GM12878 (cell line): ENCODE data around the gene ATP2B1. TPM values are rescaled to one million over a fixed set of nuclear protein-coding genes. Genes with fewer than 3 reads are reported as not detected.

Source experiments
- ATAC-seq: fragments of 200-7000 bp; cut with Tn5 transposase; 3 replicates; pipeline ENCODE4 v1.9.1; 2020; ENCODE audit warnings: mild to moderate bottlenecking, moderate library complexity
- BruUV-seq: library from RNA; stranded (reverse); fragments of 400-500 nt; replicated peaks from 2 replicates; lab custom pipeline; 2021; lab: Mats Ljungman, UMichigan
- CTCF ChIA-PET: fragments of 300-600 bp; sonication (Branson Sonifier 250); formaldehyde crosslinking; extraction: SDS; loops from one replicate; lab custom pipeline; 2021; ENCODE audit warnings: inconsistent platforms; lab: Yijun Ruan, JAX
- POLR2A ChIA-PET: fragments of 350-600 bp; formaldehyde crosslinking; extraction: SDS; loops from one replicate; lab custom pipeline; 2021; ENCODE audit warnings: inconsistent platforms; lab: Charles Lee
- RAD21 ChIA-PET: fragments of 300-600 bp; sonication (Branson Sonifier 250); formaldehyde crosslinking; loops from one replicate; lab custom pipeline; 2023; ENCODE audit warnings: antibody characterized with exemption; ENCODE audit not compliant: unreplicated experiment; lab: Charles Lee
- SMC1A ChIA-PET: fragments of 300-600 bp; sonication (Branson Sonifier 250); formaldehyde crosslinking; loops from one replicate; lab custom pipeline; 2023; ENCODE audit not compliant: unreplicated experiment, uncharacterized antibody; lab: Charles Lee
- DNase-seq: peaks from one replicate; pipeline ENCODE4 v3.0.0-alpha.2; 2011; ENCODE audit warnings: low read depth, low spot score
- FAIRE-seq: peaks from 3 replicates; lab custom pipeline; 2011; peaks lifted over from hg19 to GRCh38; lab: Jason Lieb, UNC
- H2AFZ ChIP-seq: 2 replicates; pipeline ENCODE4 v1.6.0; 2011; ENCODE audit warnings: low read depth, low read length, control low read depth; ENCODE audit not compliant: control insufficient read depth
- H3K27ac ChIP-seq: 2 replicates; pipeline ENCODE4 v1.5.1; 2011; ENCODE audit warnings: control low read depth; ENCODE audit not compliant: control insufficient read depth, insufficient read depth
- H3K27me3 ChIP-seq, 2 experiments: replicated peaks in 1 of 2; 2 replicates each; pipeline versions ENCODE4 v1.6.0 to v1.6.1; 2011; ENCODE audit warnings: low read length in 1 of 2; ENCODE audit not compliant: control insufficient read depth in 2 of 2, insufficient read depth in 2 of 2
- H3K36me3 ChIP-seq, 2 experiments: 2 replicates each; pipeline ENCODE4 v1.5.1; 2011; ENCODE audit warnings: low read length in 1 of 2; ENCODE audit not compliant: control insufficient read depth in 2 of 2, insufficient read depth in 2 of 2
- H3K4me1 ChIP-seq: 2 replicates; pipeline ENCODE4 v1.6.1; 2011; ENCODE audit warnings: mild to moderate bottlenecking, low read length, moderate library complexity, mixed read lengths; ENCODE audit not compliant: control insufficient read depth, insufficient read depth
- H3K4me2 ChIP-seq: 2 replicates; pipeline ENCODE4 v1.6.0; 2011; ENCODE audit warnings: control low read depth; ENCODE audit not compliant: control insufficient read depth, insufficient read depth
- H3K4me3 ChIP-seq: fragments of 200-600 bp; sonication (generic); 2 replicates; pipeline ENCODE4 v1.5.1; 2016
- H3K79me2 ChIP-seq: 2 replicates; pipeline ENCODE4 v1.6.0; 2011; ENCODE audit warnings: low read length; ENCODE audit not compliant: control insufficient read depth, insufficient read depth
- H3K9ac ChIP-seq: 2 replicates; pipeline ENCODE4 v1.8.0; 2011; ENCODE audit warnings: low read length, control low read depth, mixed read lengths; ENCODE audit not compliant: control insufficient read depth, insufficient read depth
- H3K9me3 ChIP-seq: replicated peaks from 3 replicates; pipeline ENCODE4 v1.5.1; 2011; ENCODE audit warnings: mild to moderate bottlenecking, low read length; ENCODE audit not compliant: control insufficient read depth, insufficient read depth
- H4K20me1 ChIP-seq: 2 replicates; pipeline ENCODE4 v1.6.0; 2011; ENCODE audit not compliant: control insufficient read depth, insufficient read depth
- EZH2 ChIP-seq: IDR thresholded peaks from 2 replicates; pipeline ENCODE4 v1.6.1; 2012; ENCODE audit warnings: low read depth, mild to moderate bottlenecking, control low read depth, inconsistent platforms, low read length, borderline replicate concordance; ENCODE audit not compliant: control insufficient read depth
- NRF1 ChIP-seq: conservative IDR thresholded peaks from 2 replicates; pipeline ENCODE4 v1.6.1; 2011; ENCODE audit warnings: mild to moderate bottlenecking, low read depth, low read length, improper control_type of control experiment
- RB1 ChIP-seq: fragments of 450-650 bp; formaldehyde crosslinking; IDR thresholded peaks from 2 replicates; pipeline ENCODE4 v1.6.1; 2017; ENCODE audit warnings: mild to moderate bottlenecking, borderline replicate concordance
- ZNF217 ChIP-seq: fragments of 450-650 bp; IDR thresholded peaks from 2 replicates; pipeline ENCODE4 v1.6.1; 2017; ENCODE audit warnings: antibody characterized with exemption, mild to moderate bottlenecking
- WGBS: methylation state at CpG from one replicate; pipeline ENCODE4 v1.1.6; 2016; ENCODE audit warnings: low lambda C conversion rate; ENCODE audit not compliant: insufficient replicate concordance, insufficient coverage; ENCODE audit errors: missing lambda C conversion rate; 5-methylcytosine and 5-hydroxymethylcytosine counted together
- in situ Hi-C: fragments of 300-500 bp; cut with MboI; formaldehyde crosslinking; loops from 9 replicates; pipeline ENCODE4 v1.14.3; 2018; ENCODE audit warnings: mixed read lengths
- intact Hi-C: fragments of 100-400 bp; cut with micrococcal nuclease; formaldehyde crosslinking; loops from one replicate; pipeline ENCODE4 v1.14.2; 2022; ENCODE audit not compliant: unreplicated experiment
- polyA plus RNA-seq, 11 experiments: library from polyadenylated mRNA; depleted of rRNA in 4 of 11; unstranded in 6 of 11; stranded (reverse) in 5 of 11; fragments of >200 nt; fragmentation: Nextera tagmentation in 4 of 11; fragmentation: Illumina TruSeq in 1 of 11; extraction: Ambion mirVana in 4 of 11; extraction: Trizol in 1 of 11; gene quantifications; 1 replicate in 1 of 11; 2 replicates in 10 of 11; pipeline versions ENCODE4 v1.2.1 to v1.2.3, GENCODE V29; 2011 to 2016; ENCODE audit warnings: inconsistent platforms in 2 of 11, missing spikeins in 2 of 11, low read depth in 1 of 11
- total RNA-seq, 4 experiments: library from RNA; depleted of rRNA in 3 of 4; stranded (reverse); fragments of >200 nt in 3 of 4; fragmentation: Illumina TruSeq in 1 of 4; extraction: Trizol in 1 of 4; gene quantifications; 2 replicates each; pipeline versions ENCODE4 v1.2.1 to v1.2.3, GENCODE V29; 2013 to 2021
- TF ChIP-seq, protein P1 (sequence below): fragments of 450-650 bp; IDR thresholded peaks from 2 replicates; pipeline ENCODE4 v1.6.1; 2017; ENCODE audit warnings: antibody characterized with exemption, mild to moderate bottlenecking, moderate library complexity
- TF ChIP-seq, protein P2 (sequence below): IDR thresholded peaks from 2 replicates; pipeline ENCODE4 v1.6.1; 2012; ENCODE audit warnings: low read length, inconsistent platforms

ATP2B1 gene
- total and polyA plus RNA-seq, 10 of the 15 experiments (the other 5 are each of a cell fraction or from before 2014, with no cell fraction given): 15.9 to 67.8 (median 48.5) TPM

DNA sequence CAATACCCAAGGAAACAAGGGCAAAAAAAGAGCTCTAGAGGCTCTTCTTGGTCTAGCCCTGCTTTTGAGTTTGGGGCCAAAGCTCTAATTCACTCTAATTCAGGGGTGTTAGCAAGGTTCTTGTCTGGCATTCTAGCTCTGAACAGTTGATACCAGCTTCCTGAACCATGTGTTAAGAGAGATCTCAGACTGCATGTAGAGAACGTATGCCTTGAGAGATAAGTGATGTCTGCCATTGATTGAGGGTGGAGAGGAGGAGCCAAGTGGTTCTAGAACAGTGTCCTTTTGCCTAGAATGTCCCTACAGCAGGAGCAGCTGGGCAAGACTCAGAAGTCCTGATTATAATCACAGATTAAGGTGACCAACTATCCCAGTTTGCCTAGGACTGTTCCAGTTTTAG, 164.6 kb downstream of the ATP2B1 start:
- TF ChIP-seq RB1 (no peak), ZNF217 (no peak), EZH2 (no peak), NRF1 (no peak)
- TF ChIP-seq, protein P1, sequence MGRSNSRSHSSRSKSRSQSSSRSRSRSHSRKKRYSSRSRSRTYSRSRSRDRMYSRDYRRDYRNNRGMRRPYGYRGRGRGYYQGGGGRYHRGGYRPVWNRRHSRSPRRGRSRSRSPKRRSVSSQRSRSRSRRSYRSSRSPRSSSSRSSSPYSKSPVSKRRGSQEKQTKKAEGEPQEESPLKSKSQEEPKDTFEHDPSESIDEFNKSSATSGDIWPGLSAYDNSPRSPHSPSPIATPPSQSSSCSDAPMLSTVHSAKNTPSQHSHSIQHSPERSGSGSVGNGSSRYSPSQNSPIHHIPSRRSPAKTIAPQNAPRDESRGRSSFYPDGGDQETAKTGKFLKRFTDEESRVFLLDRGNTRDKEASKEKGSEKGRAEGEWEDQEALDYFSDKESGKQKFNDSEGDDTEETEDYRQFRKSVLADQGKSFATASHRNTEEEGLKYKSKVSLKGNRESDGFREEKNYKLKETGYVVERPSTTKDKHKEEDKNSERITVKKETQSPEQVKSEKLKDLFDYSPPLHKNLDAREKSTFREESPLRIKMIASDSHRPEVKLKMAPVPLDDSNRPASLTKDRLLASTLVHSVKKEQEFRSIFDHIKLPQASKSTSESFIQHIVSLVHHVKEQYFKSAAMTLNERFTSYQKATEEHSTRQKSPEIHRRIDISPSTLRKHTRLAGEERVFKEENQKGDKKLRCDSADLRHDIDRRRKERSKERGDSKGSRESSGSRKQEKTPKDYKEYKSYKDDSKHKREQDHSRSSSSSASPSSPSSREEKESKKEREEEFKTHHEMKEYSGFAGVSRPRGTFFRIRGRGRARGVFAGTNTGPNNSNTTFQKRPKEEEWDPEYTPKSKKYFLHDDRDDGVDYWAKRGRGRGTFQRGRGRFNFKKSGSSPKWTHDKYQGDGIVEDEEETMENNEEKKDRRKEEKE: no peak
- TF ChIP-seq, protein P2, sequence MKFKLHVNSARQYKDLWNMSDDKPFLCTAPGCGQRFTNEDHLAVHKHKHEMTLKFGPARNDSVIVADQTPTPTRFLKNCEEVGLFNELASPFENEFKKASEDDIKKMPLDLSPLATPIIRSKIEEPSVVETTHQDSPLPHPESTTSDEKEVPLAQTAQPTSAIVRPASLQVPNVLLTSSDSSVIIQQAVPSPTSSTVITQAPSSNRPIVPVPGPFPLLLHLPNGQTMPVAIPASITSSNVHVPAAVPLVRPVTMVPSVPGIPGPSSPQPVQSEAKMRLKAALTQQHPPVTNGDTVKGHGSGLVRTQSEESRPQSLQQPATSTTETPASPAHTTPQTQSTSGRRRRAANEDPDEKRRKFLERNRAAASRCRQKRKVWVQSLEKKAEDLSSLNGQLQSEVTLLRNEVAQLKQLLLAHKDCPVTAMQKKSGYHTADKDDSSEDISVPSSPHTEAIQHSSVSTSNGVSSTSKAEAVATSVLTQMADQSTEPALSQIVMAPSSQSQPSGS: no peak
- TF ChIP-seq, all 136 proteins: peak for 0
- Histone ChIP-seq H3K4me3 (no peak overlapping the region), H3K9me3 (no peaks in the 10 kb centered on the region), H3K4me1 (peaks cover 4% of the 10 kb centered on the region; the same call in 1 of the 2 replicates), H3K27ac (no peak overlapping the region), H3K27me3 (no peaks in the 10 kb centered on the region), H4K20me1 (no peaks in the 10 kb centered on the region), H3K79me2 (no peaks in the 10 kb centered on the region), H3K4me2 (no peak overlapping the region), H3K9ac (no peak overlapping the region), H2AFZ (no peak overlapping the region), H3K36me3 (no peaks in the 10 kb centered on the region)
- ATAC-seq (no peak), DNase-seq (no peak), FAIRE-seq (no peak)
- RAD21 ChIA-PET: interaction anchor here (0.7 to 3.4 kb wide), 32 partner anchors 8 to 1397 kb away, joined by 3 to 43 read pairs (median 4); no protein-coding TSS in a partner anchor
- intact Hi-C loops: loop anchor here (5.0 to 10.0 kb wide), 5 partner anchors 163 to 1411 kb away; partner anchors contain the start of genes ATP2B1 and CCER1
- in situ Hi-C loops: loop anchor here (5.0 to 10.0 kb wide), 2 partner anchors 558 to 711 kb away; no protein-coding TSS in a partner anchor
- no TSS peak for BruUV-seq
- SMC1A ChIA-PET: interaction anchor here (0.6 to 8.1 kb wide), 47 partner anchors 9 to 1255 kb away, joined by 3 to 93 read pairs (median 4); partner anchors contain the start of gene GALNT4
- POLR2A ChIA-PET: interaction anchor here (1.1 kb wide), 1 partner anchor 560 kb away, joined by 7 read pairs; no protein-coding TSS in a partner anchor
- WGBS: 100% methylated on average over 1 of the region's 1 CpG
- CTCF ChIA-PET: interaction anchor here (0.6 to 6.8 kb wide), 50 partner anchors 8 to 1313 kb away, joined by 3 to 95 read pairs (median 5); partner anchors contain the start of gene POC1B
